Hematopoietic multipotent progenitor cell (in vitro differentiated cells): ENCODE measurements around the gene TMEM62. TPM values are rescaled to one million over a fixed set of nuclear protein-coding genes. Genes with fewer than 3 reads are reported as not detected.

Experiments used
- DNase-seq, 3 donors: peaks; one replicate each; pipeline ENCODE4 v3.0.0-alpha.2; 2011 to 2015; ENCODE audit warnings: low read depth in 2 of 3, low spot score in 2 of 3
- total RNA-seq: library from RNA; depleted of rRNA; stranded (reverse); fragments of >200 nt; gene quantifications from one replicate; pipeline ENCODE4 v1.2.3, GENCODE V29; 2012

Gene TMEM62
- 16.4 TPM for total RNA-seq

- DNase-seq = peak; percentile 29 to 81 (median 74)
Observed at GRCh38 chr15:43133430-43134156, at the start of gene TMEM62. Gene TMEM62 (plus strand): TSS chr15:43133586. CDS start chr15:43133803, 217 bp downstream.

- no peak for DNase-seq
Observed at GRCh38 chr15:43085921-43086320, 47.5 kb upstream of the TMEM62 start.

GRCh38 chr15:43086551-43086950 is 46.8 kb upstream of the TMEM62 start:
- DNase-seq = no peak

DNA sequence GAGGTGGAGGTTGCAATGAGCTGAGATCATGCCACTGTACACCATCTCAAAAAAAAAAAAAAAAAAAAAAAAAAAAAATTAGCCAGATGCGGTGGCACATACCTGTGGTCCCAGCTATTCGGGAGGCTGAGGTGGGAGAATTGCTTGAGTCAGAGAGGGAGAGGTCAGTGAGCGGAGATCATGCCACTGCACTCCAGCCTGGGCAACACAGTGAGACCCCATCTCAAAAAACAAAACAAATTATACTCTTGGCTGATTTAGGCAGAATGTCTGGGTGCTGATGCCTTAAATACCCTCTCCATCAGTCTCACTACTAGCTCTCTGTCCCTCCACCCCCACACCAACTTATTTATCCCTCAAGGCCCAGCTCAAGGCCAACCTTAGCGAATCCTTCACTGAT is 41.5 kb upstream of the TMEM62 start:
- DNase-seq = no peak

GRCh38 chr15:43093026-43093425 is 40.4 kb upstream of the TMEM62 start:
- peak in 1 of 3 donors; percentile 42 for DNase-seq

- no peak for DNase-seq
Observed at GRCh38 chr15:43094416-43095030, 38.9 kb upstream of the TMEM62 start.

GRCh38 chr15:43095243-43095642 is 38.1 kb upstream of the TMEM62 start:
- DNase-seq = no peak

DNA sequence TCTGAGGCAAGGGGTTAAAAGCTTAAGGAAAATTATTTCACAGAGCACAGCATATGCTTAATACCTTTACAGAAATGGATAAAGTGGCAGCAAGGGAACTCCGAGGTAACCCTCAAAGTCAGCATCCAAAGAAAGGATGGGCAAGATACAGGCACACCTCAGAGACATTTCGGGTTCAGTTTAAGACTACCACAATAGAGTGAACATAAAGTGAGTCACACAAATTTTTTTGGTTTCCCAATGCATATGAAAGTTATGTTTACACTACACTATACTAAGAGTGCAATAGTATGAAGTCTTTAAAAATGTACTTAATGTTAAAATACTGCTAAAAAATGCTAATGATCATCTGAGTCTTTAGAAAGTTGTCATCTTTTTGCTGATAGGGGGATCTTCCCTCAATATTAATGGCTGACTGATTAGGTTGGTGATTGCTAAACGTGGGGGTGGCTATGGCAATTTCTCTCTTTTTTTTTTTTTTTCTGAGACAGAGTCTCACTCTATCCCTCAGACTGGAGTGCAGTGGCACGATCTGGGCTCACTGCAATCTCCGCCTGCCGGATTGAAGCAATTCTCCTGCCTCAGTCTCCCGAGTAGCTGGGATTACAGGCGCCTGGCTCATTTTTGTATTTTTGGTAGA is 37.6 kb upstream of the TMEM62 start:
- DNase-seq = no peak

- no peak for DNase-seq
Observed at GRCh38 chr15:43096411-43096810, 37.0 kb upstream of the TMEM62 start.

- no peak for DNase-seq
Observed at GRCh38 chr15:43099105-43099845, 34.1 kb upstream of the TMEM62 start.

DNA sequence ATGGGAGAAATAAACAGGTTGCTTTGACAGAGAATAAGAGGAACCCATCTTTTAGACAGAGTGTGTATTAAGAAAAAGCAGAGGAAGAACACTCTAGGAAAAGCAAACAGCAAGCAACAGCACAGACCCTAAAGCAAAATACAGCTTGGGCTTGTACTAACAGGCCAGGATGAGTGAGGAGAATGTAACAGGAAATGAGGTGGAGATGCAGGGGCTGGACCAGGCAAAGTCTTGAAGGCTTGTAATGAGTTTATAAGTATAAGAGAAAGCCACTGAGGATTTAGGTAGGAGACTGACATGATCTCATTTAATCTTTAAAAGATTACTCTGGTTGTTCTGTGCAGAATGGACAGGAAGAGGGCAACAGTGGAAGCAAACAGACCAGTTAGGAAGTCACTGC is 32.4 kb upstream of the TMEM62 start:
- DNase-seq = no peak

GRCh38 chr15:43102187-43102586 is 31.2 kb upstream of the TMEM62 start:
- no peak for DNase-seq

GRCh38 chr15:43103907-43104306 is 29.5 kb upstream of the TMEM62 start:
- DNase-seq = no peak

DNA sequence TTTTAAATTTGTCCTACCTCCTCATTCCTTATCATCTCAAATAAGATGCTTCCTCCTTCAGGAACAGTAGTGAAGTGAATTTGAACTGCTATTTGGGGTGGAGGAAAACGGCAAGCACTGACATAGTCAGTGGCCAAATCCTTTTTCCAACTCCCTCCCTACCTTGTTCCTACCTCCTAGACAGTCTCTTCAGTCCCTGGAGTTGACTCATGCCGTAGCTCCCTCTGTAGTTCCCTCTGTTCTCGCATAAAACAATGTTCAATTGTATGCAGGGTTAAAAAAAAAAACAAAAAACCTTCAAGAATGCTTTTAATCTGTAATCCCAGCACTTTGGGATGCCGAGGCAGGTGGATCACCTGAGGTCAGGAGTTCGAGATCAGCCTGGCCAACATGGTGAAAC is 29.0 kb upstream of the TMEM62 start:
- no peak for DNase-seq

DNA sequence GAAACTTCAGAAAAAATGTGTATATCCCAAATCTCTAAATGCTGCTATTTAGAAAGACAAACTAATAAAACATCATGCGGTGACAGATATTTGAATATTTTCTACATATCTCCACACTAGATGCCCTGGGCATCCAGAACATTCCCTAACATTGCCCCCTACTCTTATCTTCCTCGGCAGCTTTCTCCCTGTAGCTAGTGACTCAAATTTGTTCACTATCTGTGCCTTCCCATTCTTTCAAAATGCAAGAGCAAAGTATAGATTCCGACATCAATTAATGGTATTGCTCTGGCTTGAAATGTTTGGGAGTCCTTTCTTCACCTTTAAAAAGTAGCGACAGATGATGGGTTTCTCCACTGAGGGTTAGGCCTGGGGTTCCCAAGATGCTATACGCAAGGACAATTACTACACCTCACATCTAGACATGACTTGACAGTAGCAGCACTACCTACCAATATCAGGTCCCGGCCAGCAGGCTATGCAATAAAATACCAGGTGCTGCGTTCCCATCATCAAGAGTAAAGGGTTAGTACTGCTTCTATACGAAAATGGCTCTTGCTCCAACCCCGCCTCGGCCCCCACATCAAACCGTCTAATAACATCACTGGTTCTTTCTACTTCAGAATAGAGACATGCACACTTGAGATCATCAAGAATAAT is 28.2 kb upstream of the TMEM62 start:
- DNase-seq = no peak

GRCh38 chr15:43105778-43106485 is 27.5 kb upstream of the TMEM62 start, which contains the start of gene UBR1:
Gene UBR1 (minus strand): TSS chr15:43106038. CDS start chr15:43106022, 16 bp downstream.
- peak; percentile 74 to 97 (median 94) for DNase-seq

DNA sequence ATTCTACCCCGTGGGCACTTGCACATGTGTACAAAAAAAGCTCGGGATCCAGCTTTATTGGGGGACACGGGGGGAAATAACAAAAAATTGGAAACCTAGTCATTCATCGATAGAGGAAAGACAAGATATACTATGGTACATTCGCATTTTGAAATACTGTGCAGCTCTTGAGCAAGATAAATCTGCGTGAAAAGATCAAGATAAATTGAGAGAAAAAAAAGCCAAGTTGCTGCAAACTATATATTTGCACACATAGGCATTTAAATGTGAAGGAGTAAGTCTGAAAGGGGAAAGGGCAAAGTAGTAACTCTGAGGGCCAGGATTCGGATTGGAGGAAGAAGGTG is 26.9 kb upstream of the TMEM62 start:
- DNase-seq = no peak

DNA sequence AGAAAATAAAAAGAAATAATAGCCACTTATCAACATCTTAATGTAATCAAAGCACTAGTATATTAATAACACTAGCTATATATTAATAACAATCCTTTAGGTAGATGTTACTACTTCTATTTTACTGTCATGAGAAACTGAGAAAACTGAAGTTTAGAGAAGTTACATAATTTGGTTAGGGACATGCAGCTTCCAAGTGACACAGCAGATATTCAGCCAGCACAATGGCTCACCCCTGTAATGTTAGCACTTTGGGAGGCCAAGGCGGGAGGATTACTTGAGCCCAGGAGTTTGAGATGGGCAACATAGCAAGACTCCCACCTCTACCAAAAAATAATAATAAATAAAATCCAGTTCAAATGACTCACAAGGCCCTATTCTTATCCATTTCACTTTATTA is 25.6 kb upstream of the TMEM62 start:
- no peak for DNase-seq

DNA sequence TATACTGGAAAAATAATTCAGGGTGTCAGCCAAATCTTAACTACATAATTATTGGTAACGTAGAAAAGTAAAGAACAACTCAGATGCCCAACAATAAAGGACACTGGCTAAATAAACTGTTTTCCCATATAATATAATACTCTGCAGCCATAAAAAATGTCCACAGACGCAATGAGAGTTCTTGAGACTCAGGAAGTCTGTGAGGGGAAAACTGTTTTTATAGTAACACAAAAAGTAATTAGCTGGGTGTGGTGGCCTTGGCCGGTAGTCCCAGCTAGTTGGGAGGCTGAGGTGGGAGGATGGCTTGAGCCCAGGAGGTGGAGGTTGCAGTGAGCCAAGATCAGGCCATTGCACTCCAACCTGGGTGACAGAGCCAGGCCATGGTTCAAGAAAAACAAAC is 22.0 kb upstream of the TMEM62 start:
- no peak for DNase-seq

- no peak for DNase-seq
Observed at GRCh38 chr15:43118286-43118685, 15.1 kb upstream of the TMEM62 start.
